ENCODE measurements around the gene FKBP8. TPM values are rescaled to one million over a fixed set of nuclear protein-coding genes. Genes with fewer than 3 reads are reported as not detected.

Gene FKBP8
- total and polyA plus RNA-seq, 2 of the 4 experiments (the other 2 are of a cell fraction): 153 to 289 TPM

GRCh38 chr19:18499055-18499775 lies 44.2 kb downstream of the FKBP8 start:
- intact Hi-C loops (cut with micrococcal nuclease) (no loop called here), dilution Hi-C loops (cut with HindIII; ENCODE audit: low sequenced_read_pairs, unreplicated experiment) (no loop called here), in situ Hi-C loops (cut with MboI; ENCODE audit: low sequenced_read_pairs) (no loop called here)
- Histone ChIP-seq H3K23ac (ENCODE audit: low read depth, low read length) (peak overlapping the region; percentile 72; the same call in 1 of the 2 replicates), H3K14ac (replicated peaks; ENCODE audit: low read depth, low read length) (no peak overlapping the region), H4K20me1 (ENCODE audit: insufficient read depth, low read length) (peaks cover 100% of the 10 kb centered on the region), H2AK5ac (ENCODE audit: low read depth, low read length) (no peak overlapping the region), H3K9ac (ENCODE audit: low read depth, low read length) (no peak overlapping the region), H3K56ac (ENCODE audit: extremely low read depth, insufficient read depth, low read length) (no peak overlapping the region), H2AFZ (replicated peaks; ENCODE audit: low read length, poor library complexity) (no peak overlapping the region), H4K91ac (ENCODE audit: insufficient read depth, low read depth, low read length) (no peak overlapping the region), H2BK20ac (ENCODE audit: low read depth, low read length) (no peak overlapping the region), H2BK15ac (ENCODE audit: low read depth, low read length) (no peak overlapping the region), H3K4me3 (ENCODE audit: insufficient read depth, low read depth, low read length) (no peak overlapping the region), H3K9me1 (ENCODE audit: insufficient read depth, low read length) (peaks cover 71% of the 10 kb centered on the region), H4K8ac (ENCODE audit: low read depth in 2 of 2, low read length in 2 of 2) (no peak overlapping the region), H3K4me1 (ENCODE audit: control insufficient read depth, insufficient read depth, low read length) (peaks cover 22% of the 10 kb centered on the region), H3K9me3 (ENCODE audit: control insufficient read depth, insufficient read depth, low read length) (no peaks in the 10 kb centered on the region), H3K36me3 (ENCODE audit: control insufficient read depth, insufficient read depth, low read length) (no peaks in the 10 kb centered on the region), H2BK120ac (ENCODE audit: low read depth, low read length) (no peak overlapping the region), H3K27me3 (ENCODE audit: control insufficient read depth, insufficient read depth, low read length) (no peaks in the 10 kb centered on the region), H3K4ac (ENCODE audit: low read depth, low read length) (no peak overlapping the region), H3K79me1 (ENCODE audit: low read depth in 1 of 2, low read length in 2 of 2) (peaks cover 20 to 100% of the 10 kb centered on the region in 2 experiments), H3K27ac (ENCODE audit: insufficient read depth, low read length) (no peak overlapping the region), H2AK9ac (replicated peaks; ENCODE audit: low read depth, low read length, poor library complexity) (no peak overlapping the region), H3K18ac (ENCODE audit: low read depth, low read length) (no peak overlapping the region), H2BK5ac (ENCODE audit: low read depth, low read length, poor library complexity, severe bottlenecking) (no peak overlapping the region), H3K4me2 (ENCODE audit: low read depth, low read length) (no peak overlapping the region), H4K5ac (ENCODE audit: low read depth, low read length) (no peak overlapping the region)
- BruUV-seq (replicated peaks): no TSS peak
- CTCF ChIA-PET: interaction anchor here (1.1 kb wide), 1 partner anchor 17 kb away, joined by 3 read pairs; no protein-coding TSS in a partner anchor
- DNase-seq: no peak
- WGBS, 2 experiments (ENCODE audit: extremely low coverage in 2 of 2, insufficient read length in 1 of 2): no CpG with 5 or more reads among the region's 7 CpGs
- no peak for TF ChIP-seq RFX5 (IDR thresholded peaks at IDR 0.05; ENCODE audit: low read depth, low read length)
- TF ChIP-seq NFE2L2 (IDR thresholded peaks at IDR 0.05; ENCODE audit: low read depth, low read length): no peak
- TF ChIP-seq MAZ (IDR thresholded peaks at IDR 0.05; ENCODE audit: borderline replicate concordance, low read depth, low read length): no peak
- TF ChIP-seq MXI1 (IDR thresholded peaks at IDR 0.05; ENCODE audit: borderline replicate concordance, low read depth, low read length): no peak
- no peak for TF ChIP-seq RCOR1 (IDR thresholded peaks at IDR 0.05; ENCODE audit: insufficient replicate concordance, low read length)
- TF ChIP-seq SMC3 (IDR thresholded peaks at IDR 0.05; ENCODE audit: low read depth, low read length): no peak
- no peak for TF ChIP-seq CEBPB (IDR thresholded peaks at IDR 0.05; ENCODE audit: low read depth, low read length)
- no peak for TF ChIP-seq BHLHE40 (IDR thresholded peaks at IDR 0.05; ENCODE audit: low read depth, low read length)
- no peak for TF ChIP-seq RAD21 (IDR thresholded peaks at IDR 0.05; ENCODE audit: low read length)
- TF ChIP-seq CHD1 (IDR thresholded peaks at IDR 0.05; ENCODE audit: low read depth, low read length): no peak
- ATAC-seq (ENCODE audit: low read depth): no peak; the same call in 1 of the 2 replicates
- POLR2A ChIA-PET (ENCODE audit: unreplicated experiment): no interaction called here

Data from IMR-90 (cell line).